Hepatocyte (in vitro differentiated cells): ENCODE data around the gene SPDYE4. TPM values are rescaled to one million over a fixed set of nuclear protein-coding genes. Genes with fewer than 3 reads are reported as not detected.

Experiments used
- DNase-seq: peaks from one replicate; pipeline ENCODE4 v3.0.0-alpha.2; 2016; ENCODE audit warnings: low spot score
- H2AFZ ChIP-seq: fragments of 200-600 bp; sonication (generic); 2 replicates; pipeline ENCODE4 v1.6.0; 2016; ENCODE audit warnings: antibody characterized with exemption, mild to moderate bottlenecking
- H3K27ac ChIP-seq: fragments of 200-600 bp; sonication (generic); 2 replicates; pipeline ENCODE4 v1.5.1; 2016; ENCODE audit warnings: mild to moderate bottlenecking
- H3K27me3 ChIP-seq: fragments of 200-600 bp; sonication (generic); 2 replicates; pipeline ENCODE4 v1.6.1; 2016
- H3K36me3 ChIP-seq: fragments of 200-600 bp; sonication (generic); replicated peaks from 2 replicates; pipeline ENCODE4 v1.5.1; 2016; ENCODE audit warnings: low read depth; ENCODE audit not compliant: insufficient read depth
- H3K4me1 ChIP-seq: fragments of 200-600 bp; sonication (generic); 2 replicates; pipeline ENCODE4 v1.5.1; 2016; ENCODE audit warnings: mild to moderate bottlenecking, moderate library complexity; ENCODE audit not compliant: insufficient read depth
- H3K4me2 ChIP-seq: fragments of 200-600 bp; sonication (generic); 2 replicates; pipeline ENCODE4 v1.6.0; 2016
- H3K4me3 ChIP-seq: fragments of 200-600 bp; sonication (generic); 2 replicates; pipeline ENCODE4 v1.5.1; 2016; ENCODE audit warnings: mild to moderate bottlenecking
- H3K79me2 ChIP-seq: fragments of 200-600 bp; sonication (generic); 2 replicates; pipeline ENCODE4 v1.6.0; 2017; ENCODE audit warnings: mild to moderate bottlenecking
- H3K9me2 ChIP-seq: fragments of 200-600 bp; sonication (generic); replicated peaks from 2 replicates; pipeline ENCODE4 v1.6.0; 2017; ENCODE audit warnings: mild to moderate bottlenecking; ENCODE audit not compliant: insufficient read depth
- H3K9me3 ChIP-seq: fragments of 200-600 bp; sonication (generic); 2 replicates; pipeline ENCODE4 v1.5.1; 2016; ENCODE audit warnings: low read depth, mild to moderate bottlenecking
- H4K20me1 ChIP-seq: fragments of 200-600 bp; sonication (generic); 2 replicates; pipeline ENCODE4 v1.6.0; 2016; ENCODE audit warnings: mild to moderate bottlenecking; ENCODE audit not compliant: insufficient read depth, poor library complexity, severe bottlenecking
- EZH2 ChIP-seq: fragments of 200-600 bp; sonication (generic); IDR thresholded peaks from 2 replicates; pipeline ENCODE4 v1.6.1; 2016; ENCODE audit warnings: antibody characterized with exemption, mild to moderate bottlenecking, borderline replicate concordance
- EZH2phosphoT487 ChIP-seq: fragments of 200-600 bp; sonication (generic); IDR thresholded peaks from one replicate; pipeline ENCODE4 v1.6.1; 2018; ENCODE audit warnings: antibody characterized with exemption, mild to moderate bottlenecking, low read depth, moderate library complexity; ENCODE audit not compliant: unreplicated experiment, severe bottlenecking
- WGBS: methylation state at CpG from one replicate; pipeline ENCODE4 v1.1.6; 2016; ENCODE audit warnings: low lambda C conversion rate; ENCODE audit errors: missing lambda C conversion rate; 5-methylcytosine and 5-hydroxymethylcytosine counted together
- polyA plus RNA-seq: library from polyadenylated mRNA; unstranded; fragments of >200 nt; fragmentation: Nextera tagmentation; extraction: Ambion mirVana; gene quantifications from 2 replicates; pipeline ENCODE4 v1.2.1, GENCODE V29; 2016
- total RNA-seq: library from RNA; depleted of rRNA; stranded (reverse); fragments of >200 nt; gene quantifications from 2 replicates; pipeline ENCODE4 v1.2.3, GENCODE V29; 2014
- TF ChIP-seq, protein P1 (sequence below): fragments of 200-600 bp; sonication (generic); IDR thresholded peaks from 2 replicates; pipeline ENCODE4 v1.5.1; 2016; ENCODE audit warnings: antibody characterized with exemption, mild to moderate bottlenecking; ENCODE audit not compliant: poor library complexity

The SPDYE4 gene
- total and polyA plus RNA-seq, 2 experiments from 2014 or later = not detected

DNA sequence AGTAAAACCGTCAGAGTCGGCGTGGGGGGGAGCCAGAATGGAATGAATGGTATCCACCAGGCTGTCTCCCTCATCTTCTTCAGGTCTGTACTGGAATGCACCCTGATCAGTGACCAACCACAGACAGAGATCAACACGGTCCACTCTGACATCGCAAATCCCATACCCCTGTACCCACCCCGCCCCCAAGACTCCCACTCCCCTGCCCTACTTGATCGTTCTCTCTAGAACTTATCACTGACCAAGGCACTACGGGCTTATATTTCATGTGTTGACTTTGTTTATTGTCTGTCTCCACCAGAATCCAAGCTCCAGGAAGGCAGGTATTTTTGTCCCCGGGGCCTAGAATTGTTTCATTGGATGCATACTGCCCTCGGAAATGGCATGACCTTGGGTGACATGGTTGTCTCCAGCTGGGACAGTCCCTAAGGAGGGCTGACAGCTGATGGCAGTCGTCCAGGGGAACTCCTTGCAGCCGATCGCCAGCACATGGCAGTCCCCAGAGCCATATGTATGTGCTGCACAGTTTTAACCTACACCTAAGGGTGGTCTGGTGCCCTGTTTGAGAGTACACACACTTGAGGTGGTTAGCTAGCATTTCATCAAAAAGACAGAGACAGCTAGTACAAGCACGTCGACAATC, 41.3 kb upstream of the SPDYE4 start:
- Histone ChIP-seq H3K79me2 (no peaks in the 10 kb centered on the region), H3K9me2 (no peaks in the 10 kb centered on the region), H3K36me3 (no peaks in the 10 kb centered on the region), H3K27me3 (peaks cover 13% of the 10 kb centered on the region), H3K9me3 (no peaks in the 10 kb centered on the region), H3K4me2 (peak overlapping the region; percentile 77), H4K20me1 (no peaks in the 10 kb centered on the region), H2AFZ (no peak overlapping the region), H3K27ac (no peak overlapping the region), H3K4me3 (no peak overlapping the region), H3K4me1 (peaks cover 10% of the 10 kb centered on the region)
- WGBS = 60% methylated on average over 14 of the region's 15 CpGs
- no peak for TF ChIP-seq EZH2phosphoT487
- no peak for TF ChIP-seq EZH2
- TF ChIP-seq, protein P1, sequence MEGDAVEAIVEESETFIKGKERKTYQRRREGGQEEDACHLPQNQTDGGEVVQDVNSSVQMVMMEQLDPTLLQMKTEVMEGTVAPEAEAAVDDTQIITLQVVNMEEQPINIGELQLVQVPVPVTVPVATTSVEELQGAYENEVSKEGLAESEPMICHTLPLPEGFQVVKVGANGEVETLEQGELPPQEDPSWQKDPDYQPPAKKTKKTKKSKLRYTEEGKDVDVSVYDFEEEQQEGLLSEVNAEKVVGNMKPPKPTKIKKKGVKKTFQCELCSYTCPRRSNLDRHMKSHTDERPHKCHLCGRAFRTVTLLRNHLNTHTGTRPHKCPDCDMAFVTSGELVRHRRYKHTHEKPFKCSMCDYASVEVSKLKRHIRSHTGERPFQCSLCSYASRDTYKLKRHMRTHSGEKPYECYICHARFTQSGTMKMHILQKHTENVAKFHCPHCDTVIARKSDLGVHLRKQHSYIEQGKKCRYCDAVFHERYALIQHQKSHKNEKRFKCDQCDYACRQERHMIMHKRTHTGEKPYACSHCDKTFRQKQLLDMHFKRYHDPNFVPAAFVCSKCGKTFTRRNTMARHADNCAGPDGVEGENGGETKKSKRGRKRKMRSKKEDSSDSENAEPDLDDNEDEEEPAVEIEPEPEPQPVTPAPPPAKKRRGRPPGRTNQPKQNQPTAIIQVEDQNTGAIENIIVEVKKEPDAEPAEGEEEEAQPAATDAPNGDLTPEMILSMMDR = no peak
- no peak for DNase-seq

DNA sequence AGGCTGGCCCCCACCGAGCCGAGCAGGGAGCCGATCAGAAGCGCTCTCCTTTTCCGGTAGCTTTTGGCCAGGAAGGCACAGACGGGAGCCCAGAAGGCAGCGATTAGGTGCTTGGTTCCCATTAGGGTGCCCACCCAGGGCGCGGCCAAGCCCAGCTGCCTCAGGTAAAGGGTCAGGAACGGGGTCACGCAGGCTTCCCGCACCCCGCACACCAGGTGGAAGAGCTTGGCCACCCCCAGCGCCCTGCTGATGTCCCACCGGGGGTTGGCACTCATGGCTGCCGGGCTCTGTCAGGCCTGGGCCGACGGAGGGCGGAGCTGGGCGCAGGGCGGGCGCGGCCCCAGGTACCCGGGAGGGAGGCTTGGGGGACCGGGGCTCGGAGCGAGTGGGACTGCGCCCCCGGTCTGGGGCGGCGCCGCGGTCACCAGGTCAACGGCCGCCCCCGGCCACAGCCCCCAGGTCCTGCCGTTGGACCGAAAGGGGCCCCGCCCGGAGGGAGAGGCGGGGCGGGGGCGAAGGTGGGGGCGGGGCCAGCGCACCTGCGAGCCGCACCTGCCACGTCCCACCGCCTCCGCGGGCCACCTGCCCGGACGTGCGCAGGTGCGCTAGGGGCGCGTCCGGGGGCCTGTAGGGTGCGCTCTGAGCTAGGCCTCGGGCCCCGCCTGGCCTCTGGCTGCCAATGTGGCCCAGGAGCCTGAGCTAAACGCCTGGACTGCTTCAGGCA, 40.7 kb upstream of the SPDYE4 start, which contains the start of gene MFSD6L:
MFSD6L (minus strand) TSS at position 520 of the 724 bp plus-strand sequence; CDS start at position 275, 245 bp downstream.
- no peaks in the 10 kb centered on the region for H3K36me3 ChIP-seq
- H3K4me3 ChIP-seq = no peak within 1 kb of the TSS
- H3K27ac ChIP-seq = no peak within 1 kb of the TSS
- peaks cover 18% of the 10 kb centered on the region for H3K27me3 ChIP-seq
- WGBS = 11% methylated on average over 26 of the region's 62 CpGs
- H4K20me1 ChIP-seq = no peaks in the 10 kb centered on the region
- no peaks in the 10 kb centered on the region for H3K9me2 ChIP-seq
- H3K9me3 ChIP-seq = no peaks in the 10 kb centered on the region
- H3K79me2 ChIP-seq = no peaks in the 10 kb centered on the region
- peaks cover 10% of the 10 kb centered on the region for H3K4me1 ChIP-seq
- peak within 1 kb of the TSS; percentile 77 for H3K4me2 ChIP-seq
- peak; percentile 85 for DNase-seq
- no peak for TF ChIP-seq EZH2phosphoT487
- TF ChIP-seq EZH2 = no peak
- TF ChIP-seq, protein P1 = peak; percentile 18
- H2AFZ ChIP-seq = peak within 1 kb of the TSS; percentile 49

DNA sequence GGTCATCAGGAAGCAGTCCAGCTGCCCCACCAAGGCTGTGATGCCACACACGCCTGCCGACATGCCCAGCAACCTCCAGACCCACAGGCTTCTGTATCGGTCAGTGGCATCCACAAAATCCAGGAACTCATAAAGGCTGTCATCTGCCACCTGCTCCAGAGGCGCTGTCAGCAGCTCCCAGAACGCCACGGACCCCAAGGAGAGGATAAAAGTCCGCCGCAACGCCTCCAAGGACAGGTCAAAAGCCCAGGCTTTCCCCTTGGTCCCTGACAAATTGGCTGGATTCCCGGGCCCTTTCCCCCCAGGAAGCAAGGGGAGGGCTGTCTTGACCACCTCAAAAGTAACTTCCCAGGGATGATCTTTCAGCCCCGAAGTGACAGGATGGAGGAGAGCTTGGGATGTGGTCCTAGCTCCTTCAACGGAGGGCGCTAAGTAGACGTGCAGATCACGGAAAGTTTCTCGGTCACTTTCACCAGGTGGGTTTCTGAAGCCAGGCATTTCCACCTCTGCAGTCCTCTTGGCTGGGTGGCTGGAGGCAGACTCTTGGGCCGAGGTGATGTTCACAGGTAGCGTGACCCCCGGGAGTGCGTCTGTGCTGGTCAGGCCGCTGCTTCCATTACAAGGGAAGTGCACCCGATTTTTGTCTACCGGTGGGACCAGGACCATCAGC, 40.0 kb upstream of the SPDYE4 start:
- no peaks in the 10 kb centered on the region for H3K9me3 ChIP-seq
- no peaks in the 10 kb centered on the region for H4K20me1 ChIP-seq
- 73% methylated on average over 23 of the region's 23 CpGs for WGBS
- no peaks in the 10 kb centered on the region for H3K36me3 ChIP-seq
- no peaks in the 10 kb centered on the region for H3K79me2 ChIP-seq
- peaks cover 19% of the 10 kb centered on the region for H3K27me3 ChIP-seq
- peaks cover 10% of the 10 kb centered on the region for H3K4me1 ChIP-seq
- TF ChIP-seq EZH2 (no peak), EZH2phosphoT487 (no peak)
- TF ChIP-seq, protein P1 = no peak
- no peaks in the 10 kb centered on the region for H3K9me2 ChIP-seq
- H3K4me2 ChIP-seq = peak overlapping the region; percentile 77
- peak overlapping the region; percentile 49 for H2AFZ ChIP-seq
- H3K4me3 ChIP-seq = no peak overlapping the region
- DNase-seq = no peak
- H3K27ac ChIP-seq = no peak overlapping the region
